HCT116 (cell line): ENCODE measurements around the gene RAD23A. TPM values are rescaled to one million over a fixed set of nuclear protein-coding genes. Genes with fewer than 3 reads are reported as not detected.

Experiments
- ATAC-seq: fragments of 200-7000 bp; cut with Tn5 transposase; 2 replicates; pipeline ENCODE4 v1.9.1; 2020; ENCODE audit warnings: mild to moderate bottlenecking, moderate library complexity
- BruUV-seq: library from RNA; stranded (reverse); fragments of 400-500 nt; replicated peaks from 2 replicates; lab custom pipeline; 2021; lab: Mats Ljungman, UMichigan
- CTCF ChIA-PET: fragments of 300-600 bp; sonication (Branson Sonifier 250); formaldehyde crosslinking; loops from one replicate; lab custom pipeline; 2021; ENCODE audit warnings: antibody characterized with exemption; lab: Charles Lee
- POLR2A ChIA-PET: fragments of 300-600, 350-600 bp; sonication (Branson Sonifier 250); formaldehyde crosslinking; loops from one replicate; lab custom pipeline; 2021; ENCODE audit warnings: antibody characterized with exemption; lab: Charles Lee
- RAD21 ChIA-PET, 2 experiments: fragments of 300-600 bp; sonication (Branson Sonifier 250); formaldehyde crosslinking; loops; one replicate each; lab custom pipeline; 2023; ENCODE audit warnings: low total read pairs in 2 of 2; ENCODE audit not compliant: uncharacterized antibody in 2 of 2, unreplicated experiment in 2 of 2, low non-redundant PET in 1 of 2; lab: Charles Lee
- DNase-seq: peaks from one replicate; pipeline ENCODE4 v3.0.0-alpha.2; 2010; ENCODE audit warnings: low read depth, low spot score
- H2AFZ ChIP-seq: fragments of 200-600 bp; shearing (Covaris generic), sonication (generic); 2 replicates; pipeline ENCODE4 v1.6.1; 2017; ENCODE audit warnings: low read depth, mixed run types, mixed read lengths, antibody characterized with exemption, low read length; ENCODE audit not compliant: poor library complexity, severe bottlenecking
- H3K27ac ChIP-seq: 2 replicates; pipeline ENCODE4 v1.5.1; 2012; ENCODE audit warnings: low read depth, low read length
- H3K27me3 ChIP-seq: fragments of 200-600 bp; sonication (generic); 2 replicates; pipeline ENCODE4 v1.6.1; 2016; ENCODE audit warnings: mixed run types, low read length, mixed read lengths; ENCODE audit not compliant: insufficient read depth
- H3K36me3 ChIP-seq, 2 experiments: fragments of 200-500 bp in 1 of 2; fragments of 200-600 bp in 1 of 2; sonication (Bioruptor generic) in 1 of 2; sonication (generic) in 1 of 2; 2 replicates each; pipeline versions ENCODE4 v1.5.1 to v1.6.1; 2014 to 2016; ENCODE audit warnings: low read length in 2 of 2, inconsistent platforms in 1 of 2, mixed read lengths in 1 of 2, mixed run types in 1 of 2; ENCODE audit not compliant: insufficient read depth in 2 of 2, control insufficient read depth in 1 of 2
- H3K4me1 ChIP-seq, 2 experiments: fragments of 200-600 bp in 1 of 2; sonication (generic) in 1 of 2; 2 replicates each; pipeline versions ENCODE4 v1.5.1 to v1.6.1; 2012 to 2017; ENCODE audit warnings: low read length in 2 of 2, inconsistent platforms in 1 of 2, mild to moderate bottlenecking in 1 of 2, mixed read lengths in 1 of 2, mixed run types in 1 of 2, moderate library complexity in 1 of 2; ENCODE audit not compliant: insufficient read depth in 2 of 2, control insufficient read depth in 1 of 2
- H3K4me2 ChIP-seq: fragments of 200-600 bp; sonication (generic); 2 replicates; pipeline ENCODE4 v1.6.1; 2017; ENCODE audit warnings: mixed run types, low read length, mixed read lengths
- H3K4me3 ChIP-seq, 2 experiments: fragments of 200-600 bp in 1 of 2; sonication (generic) in 1 of 2; replicated peaks in 1 of 2; 2 replicates each; pipeline ENCODE4 v1.5.1; 2011 to 2016; ENCODE audit warnings: low read length in 2 of 2, control low read depth in 1 of 2, low read depth in 1 of 2, mild to moderate bottlenecking in 1 of 2, mixed read lengths in 1 of 2, mixed run types in 1 of 2
- H3K79me2 ChIP-seq: fragments of 200-600 bp; sonication (generic); 2 replicates; pipeline ENCODE4 v1.6.1; 2017; ENCODE audit warnings: mild to moderate bottlenecking, mixed run types, low read length, moderate library complexity, mixed read lengths; ENCODE audit not compliant: insufficient read depth
- H3K9ac ChIP-seq: fragments of 200-600 bp; sonication (generic); 2 replicates; pipeline ENCODE4 v1.6.1; 2016; ENCODE audit warnings: low read length, mixed read lengths
- H3K9me2 ChIP-seq: fragments of 200-600 bp; sonication (generic), shearing (Covaris generic); 2 replicates; pipeline ENCODE4 v1.6.1; 2017; ENCODE audit warnings: mixed run types, mild to moderate bottlenecking, moderate library complexity; ENCODE audit not compliant: insufficient read depth
- H3K9me3 ChIP-seq, 2 experiments: fragments of 200-500 bp in 1 of 2; fragments of 200-600 bp in 1 of 2; sonication (Bioruptor generic) in 1 of 2; sonication (generic) in 1 of 2; 2 replicates each; pipeline ENCODE4 v1.6.1; 2014 to 2017; ENCODE audit warnings: low read length in 2 of 2, mixed read lengths in 2 of 2, inconsistent platforms in 1 of 2, low read depth in 1 of 2, mild to moderate bottlenecking in 1 of 2, mixed run types in 1 of 2, moderate library complexity in 1 of 2; ENCODE audit not compliant: control insufficient read depth in 1 of 2, insufficient read depth in 1 of 2
- H4K20me1 ChIP-seq: fragments of 200-600 bp; sonication (generic), shearing (Covaris generic); 2 replicates; pipeline ENCODE4 v1.6.1; 2017; ENCODE audit warnings: mixed run types, mild to moderate bottlenecking, moderate library complexity; ENCODE audit not compliant: insufficient read depth
- ATF3 ChIP-seq: IDR thresholded peaks from 2 replicates; pipeline ENCODE4 v1.6.1; 2012
- CEBPB ChIP-seq: IDR thresholded peaks from 2 replicates; pipeline ENCODE4 v1.6.1; 2012; ENCODE audit warnings: low read depth
- CTCF ChIP-seq, 3 experiments: fragments of 200-600 bp in 1 of 3; sonication (generic) in 1 of 3; IDR thresholded peaks in 2 of 3; conservative IDR thresholded peaks in 1 of 3; 2 replicates each; pipeline ENCODE4 v1.5.1; 2012 to 2017; ENCODE audit warnings: low read depth in 2 of 3, low read length in 2 of 3, antibody characterized with exemption in 1 of 3, borderline replicate concordance in 1 of 3, control low read depth in 1 of 3, mild to moderate bottlenecking in 1 of 3, mixed read lengths in 1 of 3, mixed run types in 1 of 3, moderate library complexity in 1 of 3; ENCODE audit not compliant: insufficient read depth in 1 of 3
- ELF1 ChIP-seq: IDR thresholded peaks from 2 replicates; pipeline ENCODE4 v1.6.1; 2012; ENCODE audit warnings: low read depth, borderline replicate concordance
- EZH2phosphoT487 ChIP-seq: fragments of 200-600 bp; IDR thresholded peaks from 2 replicates; pipeline ENCODE4 v1.6.1; 2018; ENCODE audit warnings: antibody characterized with exemption, borderline replicate concordance
- FOSL1 ChIP-seq: IDR thresholded peaks from 2 replicates; pipeline ENCODE4 v1.6.1; 2012; ENCODE audit warnings: low read depth
- JUND ChIP-seq: IDR thresholded peaks from 2 replicates; pipeline ENCODE4 v1.6.1; 2012
- POLR2A ChIP-seq: IDR thresholded peaks from 2 replicates; pipeline ENCODE4 v1.7.0; 2011; ENCODE audit warnings: borderline replicate concordance; ENCODE audit not compliant: insufficient read depth, insufficient read length; ENCODE audit errors: extremely low read depth
- POLR2AphosphoS5 ChIP-seq: IDR thresholded peaks from 2 replicates; pipeline ENCODE4 v1.6.1; 2011; ENCODE audit warnings: mild to moderate bottlenecking, low read depth, low read length, moderate library complexity
- REST ChIP-seq: IDR thresholded peaks from 2 replicates; pipeline ENCODE4 v1.6.1; 2012; ENCODE audit warnings: low read depth
- SIN3A ChIP-seq: IDR thresholded peaks from 2 replicates; pipeline ENCODE4 v1.6.1; 2012; ENCODE audit warnings: low read depth
- TCF7L2 ChIP-seq: IDR thresholded peaks from 2 replicates; pipeline ENCODE4 v1.7.0; 2011; ENCODE audit warnings: borderline replicate concordance, inconsistent platforms; ENCODE audit not compliant: insufficient read depth, insufficient read length; ENCODE audit errors: extremely low read depth
- YY1 ChIP-seq: IDR thresholded peaks from 2 replicates; pipeline ENCODE4 v1.6.1; 2011; ENCODE audit warnings: low read length, low read depth, moderate library complexity, mild to moderate bottlenecking; ENCODE audit not compliant: insufficient replicate concordance; ENCODE audit errors: extremely low read depth
- ZFX ChIP-seq: fragments of 450-650 bp; IDR thresholded peaks from 2 replicates; pipeline ENCODE4 v1.6.1; 2017
- ZNF274 ChIP-seq: fragments of 200-500 bp; sonication (Bioruptor generic); IDR thresholded peaks from 2 replicates; pipeline ENCODE4 v1.6.1; 2014; ENCODE audit warnings: mild to moderate bottlenecking, low read depth, low read length, inconsistent platforms
- intact Hi-C: fragments of 100-400 bp; cut with micrococcal nuclease; formaldehyde crosslinking; loops from 2 replicates; pipeline ENCODE4 v1.10.0; 2022
- total RNA-seq: library from RNA; stranded (reverse); gene quantifications from one replicate; pipeline ENCODE4 v1.2.1, GENCODE V29; 2021; ENCODE audit not compliant: unreplicated experiment
- TF ChIP-seq, protein P1 (sequence below): IDR thresholded peaks from 2 replicates; pipeline ENCODE4 v1.6.1; 2011; ENCODE audit warnings: mild to moderate bottlenecking, low read length, moderate library complexity; ENCODE audit not compliant: insufficient replicate concordance; ENCODE audit errors: extremely low read depth
- TF ChIP-seq, protein P2 (sequence below): IDR thresholded peaks from 2 replicates; pipeline ENCODE4 v1.6.1; 2012

The RAD23A gene
- total RNA-seq, 1 experiment from 2014 or later: 163 TPM

DNA sequence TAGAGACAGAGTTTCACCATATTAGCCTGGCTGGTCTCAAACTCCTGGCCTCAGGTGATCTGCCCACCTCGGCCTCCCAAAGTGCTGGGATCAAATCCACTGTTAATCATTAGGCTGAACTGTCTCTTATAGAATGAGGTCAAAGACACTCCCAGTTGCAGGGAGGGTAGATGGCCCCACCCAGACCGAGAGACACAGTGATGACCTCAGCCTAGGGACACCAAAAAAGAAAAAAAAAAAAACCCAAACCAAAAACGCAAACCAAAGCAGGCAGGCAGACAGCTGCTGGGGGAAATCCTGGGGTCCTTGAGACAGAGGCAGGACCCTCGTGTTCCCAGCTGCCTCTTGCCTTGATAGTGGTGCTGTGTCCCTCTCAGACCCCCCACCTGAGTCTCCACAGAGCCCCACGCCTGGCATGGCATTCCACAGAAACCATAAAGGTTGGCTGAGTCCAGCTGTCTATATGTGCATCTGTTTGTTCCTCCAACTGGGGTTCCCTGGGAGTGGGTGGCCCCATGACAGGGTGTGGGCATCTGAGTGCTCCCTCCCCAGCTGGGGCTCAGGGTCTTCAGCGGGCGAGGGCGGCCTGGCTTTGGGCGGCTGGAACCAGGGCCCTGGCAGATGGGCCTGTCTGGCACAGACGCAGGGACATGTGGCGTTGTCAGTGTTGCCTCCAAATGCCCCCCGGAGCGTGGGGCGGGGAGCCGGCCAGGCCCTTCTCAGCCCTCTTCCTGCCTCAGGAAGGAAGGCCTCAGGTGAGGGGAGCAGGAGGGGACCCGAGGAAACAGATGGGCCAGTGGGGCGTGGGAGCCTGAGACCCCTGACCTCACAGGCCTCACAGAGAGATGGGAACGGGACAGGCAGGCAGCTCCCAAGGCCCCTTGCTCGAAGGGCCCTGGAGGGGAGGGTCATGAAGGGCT lies 28.9 kb downstream of the RAD23A start:
- Histone ChIP-seq H3K79me2 (no peaks in the 10 kb centered on the region), H2AFZ (no peak overlapping the region), H3K4me2 (no peak overlapping the region), H3K9me2 (no peaks in the 10 kb centered on the region), H3K36me3 (no peaks in the 10 kb centered on the region), H3K27me3 (no peaks in the 10 kb centered on the region), H3K4me1 (peaks cover 0 to 15% of the 10 kb centered on the region in 2 experiments; a peak in 2 of 4 replicates), H3K9me3 (no peaks in the 10 kb centered on the region), H4K20me1 (no peaks in the 10 kb centered on the region), H3K27ac (no peak overlapping the region), H3K4me3 (no peak overlapping the region), H3K9ac (no peak overlapping the region)
- no peak for DNase-seq
- no TSS peak for BruUV-seq
- TF ChIP-seq FOSL1 (no peak), CTCF (IDR thresholded peaks at IDR 0.05 in 2 of 3, conservative IDR thresholded peaks at IDR 0.05 in 1 of 3; ENCODE audit: borderline replicate concordance in 1 of 3, insufficient read depth in 1 of 3, low read depth in 2 of 3, low read length in 2 of 3) (no peak), SIN3A (no peak), CEBPB (no peak), EZH2phosphoT487 (no peak), POLR2AphosphoS5 (no peak), JUND (no peak), ELF1 (no peak), ATF3 (no peak), ZNF274 (no peak), REST (no peak), YY1 (no peak), POLR2A (no peak), ZFX (no peak), TCF7L2 (no peak)
- TF ChIP-seq, protein P1, sequence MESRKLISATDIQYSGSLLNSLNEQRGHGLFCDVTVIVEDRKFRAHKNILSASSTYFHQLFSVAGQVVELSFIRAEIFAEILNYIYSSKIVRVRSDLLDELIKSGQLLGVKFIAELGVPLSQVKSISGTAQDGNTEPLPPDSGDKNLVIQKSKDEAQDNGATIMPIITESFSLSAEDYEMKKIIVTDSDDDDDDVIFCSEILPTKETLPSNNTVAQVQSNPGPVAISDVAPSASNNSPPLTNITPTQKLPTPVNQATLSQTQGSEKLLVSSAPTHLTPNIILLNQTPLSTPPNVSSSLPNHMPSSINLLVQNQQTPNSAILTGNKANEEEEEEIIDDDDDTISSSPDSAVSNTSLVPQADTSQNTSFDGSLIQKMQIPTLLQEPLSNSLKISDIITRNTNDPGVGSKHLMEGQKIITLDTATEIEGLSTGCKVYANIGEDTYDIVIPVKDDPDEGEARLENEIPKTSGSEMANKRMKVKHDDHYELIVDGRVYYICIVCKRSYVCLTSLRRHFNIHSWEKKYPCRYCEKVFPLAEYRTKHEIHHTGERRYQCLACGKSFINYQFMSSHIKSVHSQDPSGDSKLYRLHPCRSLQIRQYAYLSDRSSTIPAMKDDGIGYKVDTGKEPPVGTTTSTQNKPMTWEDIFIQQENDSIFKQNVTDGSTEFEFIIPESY: no peak
- TF ChIP-seq, protein P2, sequence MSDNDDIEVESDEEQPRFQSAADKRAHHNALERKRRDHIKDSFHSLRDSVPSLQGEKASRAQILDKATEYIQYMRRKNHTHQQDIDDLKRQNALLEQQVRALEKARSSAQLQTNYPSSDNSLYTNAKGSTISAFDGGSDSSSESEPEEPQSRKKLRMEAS: no peak
- ChIA-PET RAD21 (no interaction called here), POLR2A (no interaction called here), CTCF (interaction anchor here (1.2 to 8.0 kb wide), 4 partner anchors 9 to 120 kb away, joined by 3 to 94 read pairs (median 34); no protein-coding TSS in a partner anchor)
- no peak for ATAC-seq
- intact Hi-C loops: loop anchor here (5.0 to 10.0 kb wide), 2 partner anchors 363 to 620 kb away; no protein-coding TSS in a partner anchor
